ENCODE measurements around the gene ETS2. TPM values are rescaled to one million over a fixed set of nuclear protein-coding genes. Genes with fewer than 3 reads are reported as not detected.

The ETS2 gene
- 66.1 and 69.8 TPM in 2 replicates for total RNA-seq

GRCh38 chr21:38805328-38806152 is at the start of gene ETS2:
Gene ETS2, plus strand, starts transcription at chr21:38805929. Its CDS starts 4,106 bp downstream, at chr21:38810035.

